GM12873 (cell line): ENCODE results near the gene RASGRP1.

Experiments
- TF ChIP-seq, protein P1 (sequence below): IDR thresholded peaks from 2 replicates; pipeline ENCODE4 v1.5.1; 2012; ENCODE audit warnings: low read depth, mild to moderate bottlenecking, moderate library complexity, low read length, control low read depth; ENCODE audit not compliant: insufficient read depth; ENCODE audit errors: missing control alignments

The RASGRP1 gene

DNA sequence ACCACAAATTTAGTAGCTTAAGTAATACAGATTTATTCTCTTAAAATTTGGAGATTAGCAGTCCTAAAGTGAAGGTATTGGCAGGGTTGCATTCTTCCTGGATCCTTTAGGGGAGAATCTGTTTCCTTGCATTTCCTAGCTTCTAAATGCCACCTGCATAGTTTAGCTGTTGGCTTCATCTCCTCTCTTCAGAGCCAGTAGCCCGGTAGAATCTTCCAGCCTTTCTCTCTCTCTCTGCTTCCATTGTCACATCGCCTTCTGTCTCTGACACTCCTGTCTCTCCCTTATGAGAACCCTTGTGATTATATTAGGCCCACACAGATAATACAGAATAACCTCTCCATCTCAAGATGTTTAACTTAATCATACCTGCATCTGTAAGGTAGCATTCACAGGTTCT lies 89.3 kb downstream of the RASGRP1 start:
- TF ChIP-seq, protein P1, sequence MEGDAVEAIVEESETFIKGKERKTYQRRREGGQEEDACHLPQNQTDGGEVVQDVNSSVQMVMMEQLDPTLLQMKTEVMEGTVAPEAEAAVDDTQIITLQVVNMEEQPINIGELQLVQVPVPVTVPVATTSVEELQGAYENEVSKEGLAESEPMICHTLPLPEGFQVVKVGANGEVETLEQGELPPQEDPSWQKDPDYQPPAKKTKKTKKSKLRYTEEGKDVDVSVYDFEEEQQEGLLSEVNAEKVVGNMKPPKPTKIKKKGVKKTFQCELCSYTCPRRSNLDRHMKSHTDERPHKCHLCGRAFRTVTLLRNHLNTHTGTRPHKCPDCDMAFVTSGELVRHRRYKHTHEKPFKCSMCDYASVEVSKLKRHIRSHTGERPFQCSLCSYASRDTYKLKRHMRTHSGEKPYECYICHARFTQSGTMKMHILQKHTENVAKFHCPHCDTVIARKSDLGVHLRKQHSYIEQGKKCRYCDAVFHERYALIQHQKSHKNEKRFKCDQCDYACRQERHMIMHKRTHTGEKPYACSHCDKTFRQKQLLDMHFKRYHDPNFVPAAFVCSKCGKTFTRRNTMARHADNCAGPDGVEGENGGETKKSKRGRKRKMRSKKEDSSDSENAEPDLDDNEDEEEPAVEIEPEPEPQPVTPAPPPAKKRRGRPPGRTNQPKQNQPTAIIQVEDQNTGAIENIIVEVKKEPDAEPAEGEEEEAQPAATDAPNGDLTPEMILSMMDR = no peak

GRCh38 chr15:38474155-38474757 lies 90.4 kb downstream of the RASGRP1 start:
- TF ChIP-seq, protein P1 = peak; percentile 83

DNA sequence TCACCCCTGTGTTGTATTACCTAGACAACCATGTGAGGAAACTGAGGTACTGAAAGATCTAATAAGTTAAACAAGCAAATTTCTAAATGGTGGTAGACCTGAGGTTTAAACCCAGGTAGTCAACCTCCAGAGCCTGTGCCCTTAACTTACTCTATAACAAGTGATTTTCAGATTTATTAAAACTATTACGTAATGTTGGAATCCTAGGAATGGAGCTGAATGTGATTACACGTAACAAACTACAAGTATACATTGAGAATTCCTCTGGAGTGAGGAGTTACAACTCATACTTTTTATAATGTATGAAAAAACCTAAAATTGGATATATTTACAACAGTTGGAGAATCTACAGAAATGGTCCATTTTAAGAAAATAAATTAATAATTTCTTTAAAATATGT lies 92.6 kb downstream of the RASGRP1 start:
- TF ChIP-seq, protein P1 = no peak

GRCh38 chr15:38470816-38471215 lies 93.8 kb downstream of the RASGRP1 start:
- TF ChIP-seq, protein P1 = no peak

DNA sequence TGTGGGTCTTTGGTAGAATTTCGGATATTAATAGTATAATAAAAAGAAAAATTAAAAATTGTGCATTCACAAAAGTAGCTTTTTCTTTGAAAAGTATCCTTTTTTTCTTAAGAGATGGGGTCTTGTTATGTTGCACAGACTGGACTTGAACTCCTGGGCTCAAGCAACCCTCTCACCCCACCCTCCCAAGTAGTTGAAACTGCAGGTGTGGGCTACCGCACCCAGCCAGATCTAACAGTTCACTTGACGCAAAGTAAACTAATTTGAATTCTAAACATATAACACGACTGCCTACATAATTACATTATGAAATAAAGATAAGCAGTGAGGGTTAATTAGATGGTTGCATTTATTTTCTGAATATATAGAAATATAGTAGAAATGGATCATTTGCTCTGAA lies 99.9 kb downstream of the RASGRP1 start:
- TF ChIP-seq, protein P1 = no peak

DNA sequence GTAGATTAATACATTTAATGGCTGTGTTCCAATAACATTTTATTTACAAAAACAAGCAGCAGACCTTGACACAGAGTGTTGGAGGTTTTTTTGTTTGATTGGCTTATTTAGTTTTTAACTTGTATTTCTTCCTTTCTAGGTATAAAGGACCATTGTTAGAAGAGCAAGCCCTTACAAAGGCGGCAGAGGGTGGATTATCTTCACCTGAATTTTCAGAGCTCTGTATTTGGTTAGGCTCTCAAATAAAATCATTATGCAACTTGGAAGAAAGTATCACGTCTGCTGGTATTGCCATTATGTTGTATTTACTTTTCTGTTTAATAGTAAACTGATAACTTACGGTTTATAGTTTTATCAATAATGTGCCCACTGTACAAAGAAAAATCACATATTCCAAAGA lies 100.7 kb downstream of the RASGRP1 start:
- TF ChIP-seq, protein P1 = no peak

- TF ChIP-seq, protein P1 = no peak
These were observed 103.4 kb downstream of the RASGRP1 start for GRCh38 chr15:38461066-38461833.
